Activated B cell treated with CpG ODN at 0.5 μM for 24 hours (primary cell): Measurements from ENCODE around the gene TMEM214. TPM values are rescaled to one million over a fixed set of nuclear protein-coding genes. Genes with fewer than 3 reads are reported as not detected.

Source experiments
- ATAC-seq: fragments of 200-7000 bp; cut with Tn5 transposase; one replicate; pipeline ENCODE4 v1.10.0; 2021; ENCODE audit warnings: low read depth, mild to moderate bottlenecking, moderate library complexity
- CTCF ChIA-PET: fragments of 350-600 bp; sonication (Branson Sonifier 250); formaldehyde crosslinking; loops from one replicate; lab custom pipeline; 2021; ENCODE audit warnings: antibody characterized with exemption; lab: Charles Lee
- POLR2A ChIA-PET: fragments of 350-600 bp; sonication (Branson Sonifier 250); formaldehyde crosslinking; loops from one replicate; lab custom pipeline; 2021; ENCODE audit warnings: antibody characterized with exemption; lab: Charles Lee
- DNase-seq: peaks from one replicate; pipeline ENCODE4 v3.0.0; 2022
- H3K27ac Mint-ChIP-seq: one replicate; pipeline ENCODE4 v1.8.0; 2020; ENCODE audit warnings: mixed read lengths
- H3K27me3 Mint-ChIP-seq: one replicate; pipeline ENCODE4 v1.8.0; 2021; ENCODE audit warnings: mixed read lengths
- H3K36me3 Mint-ChIP-seq: one replicate; pipeline ENCODE4 v1.8.0; 2021; ENCODE audit warnings: low read depth, mixed read lengths
- H3K4me1 Mint-ChIP-seq: one replicate; pipeline ENCODE4 v1.8.0; 2021; ENCODE audit warnings: mixed read lengths
- H3K4me3 Mint-ChIP-seq: one replicate; pipeline ENCODE4 v1.8.0; 2020; ENCODE audit warnings: mild to moderate bottlenecking, mixed read lengths
- H3K9me3 Mint-ChIP-seq: one replicate; pipeline ENCODE4 v1.8.0; 2020; ENCODE audit warnings: mixed read lengths
- intact Hi-C: fragments of 100-400 bp; cut with micrococcal nuclease; formaldehyde crosslinking; loops from one replicate; pipeline ENCODE4 v1.15.1; 2024
- total RNA-seq: library from RNA; stranded (reverse); gene quantifications from 2 replicates; pipeline ENCODE4 v1.2.3, GENCODE V29; 2022
- TF ChIP-seq, protein P1 (sequence below): fragments of 200-600 bp; IDR thresholded peaks from one replicate; pipeline ENCODE4 v1.8.0; 2022; ENCODE audit warnings: antibody characterized with exemption, mild to moderate bottlenecking

The TMEM214 gene
- total RNA-seq, 1 donor from 2014 or later: 92.1 TPM

DNA sequence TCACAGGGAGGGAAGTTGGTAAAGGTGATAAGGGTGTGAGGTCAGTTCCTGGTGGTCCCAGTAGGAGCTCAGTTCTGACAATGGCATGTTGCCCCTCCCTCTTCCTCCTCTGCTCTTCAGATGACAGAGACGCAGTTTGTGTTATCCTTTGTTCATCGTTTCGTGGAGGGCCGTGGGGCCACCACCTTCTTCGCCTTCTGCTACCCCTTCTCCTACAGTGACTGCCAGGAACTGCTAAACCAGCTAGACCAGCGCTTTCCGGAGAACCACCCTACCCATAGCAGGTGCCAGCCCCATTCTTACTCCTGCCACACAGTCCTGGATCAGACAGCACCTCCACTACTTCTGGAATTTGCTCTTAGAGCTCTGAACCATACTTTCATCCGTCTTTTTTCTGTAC lies 21.0 kb downstream of the TMEM214 start:
- no peak for DNase-seq
- CTCF ChIA-PET: interaction anchor here (0.8 kb wide), 1 partner anchor 10 kb away, joined by 3 read pairs; no protein-coding TSS in a partner anchor
- H3K9me3 Mint-ChIP-seq: no peaks in the 10 kb centered on the region
- H3K4me1 Mint-ChIP-seq: peaks cover 19% of the 10 kb centered on the region
- H3K27me3 Mint-ChIP-seq: peaks cover 6% of the 10 kb centered on the region
- no peak overlapping the region for H3K4me3 Mint-ChIP-seq
- H3K36me3 Mint-ChIP-seq: peaks cover 52% of the 10 kb centered on the region
- intact Hi-C loops: loop anchor here (5.0 to 10.0 kb wide), 4 partner anchors 269 to 1021 kb away; partner anchors contain the start of genes ADGRF3, BABAM2, CENPA and RAB10
- ATAC-seq: no peak
- no peak overlapping the region for H3K27ac Mint-ChIP-seq
- POLR2A ChIA-PET: interaction anchor here (0.5 to 10.5 kb wide), 2 partner anchors 15 to 139 kb away, joined by 3 to 204 read pairs; partner anchors contain the start of gene OST4
- TF ChIP-seq, protein P1, sequence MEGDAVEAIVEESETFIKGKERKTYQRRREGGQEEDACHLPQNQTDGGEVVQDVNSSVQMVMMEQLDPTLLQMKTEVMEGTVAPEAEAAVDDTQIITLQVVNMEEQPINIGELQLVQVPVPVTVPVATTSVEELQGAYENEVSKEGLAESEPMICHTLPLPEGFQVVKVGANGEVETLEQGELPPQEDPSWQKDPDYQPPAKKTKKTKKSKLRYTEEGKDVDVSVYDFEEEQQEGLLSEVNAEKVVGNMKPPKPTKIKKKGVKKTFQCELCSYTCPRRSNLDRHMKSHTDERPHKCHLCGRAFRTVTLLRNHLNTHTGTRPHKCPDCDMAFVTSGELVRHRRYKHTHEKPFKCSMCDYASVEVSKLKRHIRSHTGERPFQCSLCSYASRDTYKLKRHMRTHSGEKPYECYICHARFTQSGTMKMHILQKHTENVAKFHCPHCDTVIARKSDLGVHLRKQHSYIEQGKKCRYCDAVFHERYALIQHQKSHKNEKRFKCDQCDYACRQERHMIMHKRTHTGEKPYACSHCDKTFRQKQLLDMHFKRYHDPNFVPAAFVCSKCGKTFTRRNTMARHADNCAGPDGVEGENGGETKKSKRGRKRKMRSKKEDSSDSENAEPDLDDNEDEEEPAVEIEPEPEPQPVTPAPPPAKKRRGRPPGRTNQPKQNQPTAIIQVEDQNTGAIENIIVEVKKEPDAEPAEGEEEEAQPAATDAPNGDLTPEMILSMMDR: no peak

DNA sequence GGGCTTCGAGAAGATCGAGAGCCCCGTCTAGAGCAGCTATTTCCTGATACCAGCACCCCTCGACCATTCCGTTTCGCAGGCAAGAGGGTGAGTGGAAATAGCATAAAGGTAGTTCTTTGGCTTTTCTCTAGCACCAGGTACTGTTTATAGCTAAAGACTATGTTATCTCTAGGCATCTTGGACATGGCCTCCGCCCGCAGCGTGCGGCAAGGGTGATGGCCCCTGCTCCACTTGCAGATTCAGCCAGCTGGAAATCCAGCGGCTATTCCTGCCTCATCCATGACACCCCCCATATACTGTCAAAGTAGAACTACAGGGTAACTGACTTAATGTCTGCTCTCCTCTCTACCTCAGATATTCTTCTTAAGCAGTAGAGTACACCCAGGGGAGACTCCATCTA lies 22.0 kb downstream of the TMEM214 start:
- TF ChIP-seq, protein P1: no peak
- Mint-ChIP-seq H3K27ac (no peak overlapping the region), H3K4me3 (no peak overlapping the region), H3K36me3 (peaks cover 60% of the 10 kb centered on the region), H3K4me1 (peaks cover 15% of the 10 kb centered on the region), H3K27me3 (peaks cover 6% of the 10 kb centered on the region), H3K9me3 (no peaks in the 10 kb centered on the region)
- ChIA-PET POLR2A (interaction anchor here (0.6 to 10.5 kb wide), 2 partner anchors 14 to 109 kb away, joined by 3 to 204 read pairs; partner anchors contain the start of gene OST4), CTCF (no interaction called here)
- intact Hi-C loops: loop anchor here (5.0 to 10.0 kb wide), 4 partner anchors 270 to 1022 kb away; partner anchors contain the start of genes ADGRF3, BABAM2, CENPA and RAB10
- no peak for ATAC-seq
- DNase-seq: no peak

DNA sequence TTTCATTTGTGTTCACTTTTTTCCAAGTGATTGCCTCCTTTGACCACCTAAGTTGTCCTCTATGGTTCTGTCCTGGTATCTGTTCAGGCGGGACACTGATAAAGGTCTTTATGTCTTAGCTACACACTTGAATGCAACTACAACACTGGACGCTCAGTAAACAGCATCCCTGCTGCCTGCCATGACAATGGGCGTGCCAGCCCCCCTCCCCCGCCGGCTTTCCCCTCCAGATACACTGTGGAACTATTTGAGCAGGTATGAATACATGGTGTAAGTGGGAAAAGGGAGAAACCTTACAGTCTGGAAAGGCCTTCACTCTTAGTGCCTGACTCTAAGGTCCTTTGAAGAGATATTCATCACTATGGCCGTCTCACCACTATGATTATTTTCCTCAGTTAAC lies 24.4 kb downstream of the TMEM214 start:
- intact Hi-C loops: loop anchor here (10.0 kb wide), 1 partner anchor 272 kb away; the partner anchor contains the start of gene CENPA
- TF ChIP-seq, protein P1: no peak
- Mint-ChIP-seq H3K4me1 (peaks cover 2% of the 10 kb centered on the region), H3K36me3 (peaks cover 55% of the 10 kb centered on the region), H3K4me3 (no peak overlapping the region), H3K27me3 (no peaks in the 10 kb centered on the region), H3K27ac (no peak overlapping the region), H3K9me3 (no peaks in the 10 kb centered on the region)
- DNase-seq (no peak), ATAC-seq (no peak)
- POLR2A ChIA-PET: interaction anchor here (10.5 kb wide), 1 partner anchor 12 kb away, joined by 204 read pairs; the partner anchor contains the start of gene OST4
- CTCF ChIA-PET: no interaction called here

DNA sequence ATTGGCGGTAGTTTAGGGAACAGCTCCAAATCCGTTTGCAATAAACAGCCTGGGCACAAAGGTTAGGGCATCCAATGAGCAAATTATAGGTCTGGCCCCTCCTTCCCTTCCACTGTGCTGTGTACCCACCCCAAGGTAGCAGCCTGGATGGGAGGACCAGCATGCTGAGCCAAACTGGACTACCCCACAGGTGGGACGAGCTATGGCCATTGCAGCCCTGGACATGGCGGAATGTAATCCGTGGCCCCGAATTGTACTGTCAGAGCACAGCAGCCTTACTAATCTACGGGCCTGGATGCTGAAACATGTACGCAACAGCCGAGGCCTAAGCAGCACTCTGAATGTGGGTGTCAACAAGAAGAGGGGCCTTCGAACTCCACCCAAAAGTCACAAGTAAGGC lies 25.4 kb downstream of the TMEM214 start:
- ATAC-seq (no peak), DNase-seq (no peak)
- CTCF ChIA-PET: no interaction called here
- intact Hi-C loops: loop anchor here (10.0 kb wide), 1 partner anchor 273 kb away; the partner anchor contains the start of gene CENPA
- Mint-ChIP-seq H3K4me1 (no peaks in the 10 kb centered on the region), H3K4me3 (no peak overlapping the region), H3K9me3 (no peaks in the 10 kb centered on the region), H3K27ac (no peak overlapping the region), H3K36me3 (peaks cover 63% of the 10 kb centered on the region), H3K27me3 (no peaks in the 10 kb centered on the region)
- POLR2A ChIA-PET: interaction anchor here (0.6 to 10.5 kb wide), 2 partner anchors 11 to 17 kb away, joined by 3 to 204 read pairs; partner anchors contain the start of gene OST4
- TF ChIP-seq, protein P1: no peak

DNA sequence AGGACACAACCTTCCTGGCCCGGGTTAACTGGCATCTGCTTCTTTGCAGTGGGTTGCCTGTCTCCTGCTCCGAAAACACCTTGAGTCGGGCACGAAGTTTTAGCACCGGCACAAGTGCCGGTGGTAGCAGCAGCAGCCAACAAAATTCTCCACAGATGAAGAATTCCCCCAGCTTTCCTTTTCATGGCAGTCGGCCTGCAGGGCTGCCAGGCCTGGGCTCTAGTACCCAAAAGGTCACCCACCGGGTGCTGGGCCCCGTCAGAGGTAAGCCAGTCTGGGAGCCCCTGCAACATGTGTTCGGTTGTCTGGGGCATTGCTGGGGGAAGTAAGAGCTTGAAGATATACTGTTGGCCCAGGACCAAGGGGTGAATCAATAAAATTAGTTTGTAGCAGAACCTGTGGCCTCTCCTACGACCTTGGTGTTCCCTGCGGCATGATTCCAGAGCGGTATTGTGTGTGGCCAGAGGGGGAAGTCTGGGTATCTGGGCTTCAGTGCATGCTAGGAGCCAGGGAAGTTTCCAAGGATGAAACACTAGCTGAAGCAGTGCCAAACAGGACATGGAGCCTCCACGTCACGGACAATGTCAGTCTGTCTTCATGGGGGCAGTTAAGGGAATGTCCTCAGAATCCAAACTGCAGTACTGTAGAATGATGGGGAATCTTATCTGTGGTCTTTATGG lies 26.5 kb downstream of the TMEM214 start:
- CTCF ChIA-PET: no interaction called here
- Mint-ChIP-seq H3K9me3 (no peaks in the 10 kb centered on the region), H3K4me1 (no peaks in the 10 kb centered on the region), H3K27me3 (no peaks in the 10 kb centered on the region), H3K27ac (no peak overlapping the region), H3K36me3 (peaks cover 65% of the 10 kb centered on the region), H3K4me3 (no peak overlapping the region)
- TF ChIP-seq, protein P1: no peak
- ATAC-seq (no peak), DNase-seq (no peak)
- POLR2A ChIA-PET: interaction anchor here (1.3 to 10.5 kb wide), 2 partner anchors 9 to 10 kb away, joined by 9 to 204 read pairs; partner anchors contain the start of genes AGBL5 and OST4
- intact Hi-C loops: loop anchor here (10.0 kb wide), 1 partner anchor 274 kb away; the partner anchor contains the start of gene CENPA
